Subcutaneous adipose tissue (tissue), 4 donors: ENCODE results near the gene CTTN. TPM values are rescaled to one million over a fixed set of nuclear protein-coding genes. Genes with fewer than 3 reads are reported as not detected.

Source experiments
- total RNA-seq, 4 donors: library from RNA; depleted of rRNA; stranded (reverse); fragments of >200 nt; gene quantifications; one replicate each; pipeline ENCODE4 v1.1.0, GENCODE V29; 2016
- TF ChIP-seq, protein P1 (sequence below): fragments of 450-650 bp; IDR thresholded peaks from one replicate; pipeline ENCODE4 v1.5.1; 2016; ENCODE audit warnings: low read depth, mild to moderate bottlenecking, control low read depth, antibody characterized with exemption, moderate library complexity

CTTN gene
- total RNA-seq, 4 donors from 2014 or later, result 170 to 264 (median 181) TPM

DNA sequence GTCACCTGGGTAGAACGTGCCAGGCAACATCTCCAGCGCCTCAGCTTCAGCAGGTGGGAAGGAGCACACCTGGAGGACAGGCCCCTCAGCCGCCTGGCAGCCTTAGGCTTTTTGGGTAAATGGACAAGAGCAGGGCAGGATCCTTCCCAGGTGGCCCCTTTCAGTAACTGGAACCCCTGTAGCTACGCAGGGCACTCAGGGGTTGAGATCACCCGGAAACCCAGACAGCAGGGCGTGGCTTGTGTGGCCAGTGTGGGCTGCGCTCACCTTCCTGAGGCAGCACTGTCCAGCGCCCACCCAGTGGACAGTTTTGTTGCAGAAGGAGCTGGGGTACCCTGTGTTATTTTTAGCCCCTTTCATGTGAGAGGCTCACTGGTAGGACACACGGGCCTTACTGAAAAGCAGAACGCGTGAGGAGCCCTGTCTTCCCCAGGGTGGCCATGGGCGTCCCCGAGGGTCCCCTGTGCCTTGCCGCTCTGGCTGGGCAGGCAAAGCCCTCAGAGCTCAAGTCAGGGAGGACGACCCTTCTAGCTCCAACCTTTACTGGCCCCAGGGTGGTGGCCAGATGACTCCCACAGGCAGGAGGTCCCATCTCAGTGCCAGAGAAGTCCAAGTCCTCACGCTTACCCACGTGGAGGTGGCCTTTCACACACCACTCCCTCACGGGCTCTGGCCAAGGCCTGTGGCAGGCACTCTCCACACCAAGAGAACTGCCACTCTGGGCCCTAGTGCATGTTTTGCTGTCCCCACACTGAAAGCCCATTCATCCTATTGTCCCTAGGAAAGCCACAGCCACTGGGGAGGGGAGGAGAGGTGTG lies 75.8 kb downstream of the CTTN start:
- TF ChIP-seq, protein P1, sequence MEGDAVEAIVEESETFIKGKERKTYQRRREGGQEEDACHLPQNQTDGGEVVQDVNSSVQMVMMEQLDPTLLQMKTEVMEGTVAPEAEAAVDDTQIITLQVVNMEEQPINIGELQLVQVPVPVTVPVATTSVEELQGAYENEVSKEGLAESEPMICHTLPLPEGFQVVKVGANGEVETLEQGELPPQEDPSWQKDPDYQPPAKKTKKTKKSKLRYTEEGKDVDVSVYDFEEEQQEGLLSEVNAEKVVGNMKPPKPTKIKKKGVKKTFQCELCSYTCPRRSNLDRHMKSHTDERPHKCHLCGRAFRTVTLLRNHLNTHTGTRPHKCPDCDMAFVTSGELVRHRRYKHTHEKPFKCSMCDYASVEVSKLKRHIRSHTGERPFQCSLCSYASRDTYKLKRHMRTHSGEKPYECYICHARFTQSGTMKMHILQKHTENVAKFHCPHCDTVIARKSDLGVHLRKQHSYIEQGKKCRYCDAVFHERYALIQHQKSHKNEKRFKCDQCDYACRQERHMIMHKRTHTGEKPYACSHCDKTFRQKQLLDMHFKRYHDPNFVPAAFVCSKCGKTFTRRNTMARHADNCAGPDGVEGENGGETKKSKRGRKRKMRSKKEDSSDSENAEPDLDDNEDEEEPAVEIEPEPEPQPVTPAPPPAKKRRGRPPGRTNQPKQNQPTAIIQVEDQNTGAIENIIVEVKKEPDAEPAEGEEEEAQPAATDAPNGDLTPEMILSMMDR, result no peak

DNA sequence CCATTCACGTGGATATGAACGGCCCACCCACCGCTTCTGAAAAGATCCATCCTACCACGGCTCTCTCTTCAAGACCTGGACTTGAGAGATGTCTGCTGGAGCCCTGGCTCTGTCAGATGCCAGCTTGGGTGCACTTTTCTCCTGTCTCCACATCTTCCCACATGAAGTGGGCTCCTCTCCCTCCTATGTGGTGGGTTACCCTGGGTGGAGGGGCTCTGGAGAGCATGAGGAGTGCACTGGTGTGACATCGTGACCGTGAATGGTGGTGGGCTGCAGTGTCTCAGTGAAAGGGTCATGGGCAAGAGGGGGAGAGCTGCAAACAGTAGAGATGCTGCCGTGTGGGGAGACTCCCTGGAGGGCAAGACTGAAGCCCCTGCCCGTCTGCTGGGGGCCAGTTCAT lies 76.4 kb downstream of the CTTN start:
- TF ChIP-seq, protein P1, result no peak

DNA sequence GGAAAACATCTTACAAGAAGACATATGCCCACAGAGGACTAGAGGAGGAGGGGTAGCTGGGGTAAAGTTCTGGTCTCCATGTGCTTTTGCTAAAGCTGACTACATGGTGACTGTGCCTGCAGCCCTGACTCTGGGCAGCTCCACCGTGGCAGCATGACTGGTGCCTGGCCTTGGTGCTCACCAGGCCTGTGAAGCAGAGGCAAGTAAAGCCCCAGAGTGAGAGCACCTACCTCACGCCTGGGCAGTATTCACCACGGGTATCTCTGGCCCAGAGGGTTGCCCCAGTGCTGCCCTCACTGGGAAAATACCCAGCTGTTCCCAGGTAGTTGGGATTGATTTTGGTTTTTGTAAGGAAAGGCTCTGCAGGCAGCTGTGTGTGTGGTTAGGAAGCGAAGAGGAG lies 78.3 kb downstream of the CTTN start:
- TF ChIP-seq, protein P1, result no peak

DNA sequence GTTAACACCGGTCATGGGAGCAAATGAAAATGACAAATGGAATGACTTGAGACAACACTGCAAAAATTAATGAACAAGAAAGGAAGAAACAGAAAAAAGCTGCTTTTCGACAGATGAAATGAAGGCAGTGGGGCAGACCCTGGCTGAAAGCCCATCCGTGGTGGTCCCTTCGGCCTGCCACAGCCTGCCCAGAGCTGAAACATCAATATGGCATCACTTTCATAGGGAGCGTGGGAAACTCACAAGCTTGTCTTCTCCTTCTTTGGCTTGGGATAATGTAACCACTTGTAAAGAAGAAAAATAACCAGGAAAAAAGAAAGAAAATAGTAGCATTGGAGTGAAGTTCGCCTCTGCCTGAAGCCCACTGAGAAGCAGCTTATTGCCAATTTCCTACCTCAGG lies 78.8 kb downstream of the CTTN start:
- TF ChIP-seq, protein P1, result no peak

DNA sequence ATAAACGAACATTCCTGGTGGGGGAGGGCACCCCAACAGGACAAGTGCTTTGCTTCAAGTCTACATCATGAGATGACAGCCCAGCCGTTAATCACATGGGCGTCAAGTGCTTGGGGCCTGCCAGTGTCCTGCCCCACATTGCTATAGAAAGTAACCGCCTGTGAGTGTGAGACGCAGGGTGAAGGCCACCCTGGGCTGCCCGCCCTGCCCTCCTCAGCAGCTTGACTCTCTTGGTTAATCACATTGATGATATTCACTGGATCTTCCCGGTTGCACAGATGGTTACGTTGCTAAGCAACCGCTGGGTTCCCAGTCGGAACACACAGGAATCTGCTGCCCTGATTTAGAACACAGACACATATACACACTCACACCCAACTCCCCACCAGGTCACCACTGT lies 79.3 kb downstream of the CTTN start:
- TF ChIP-seq, protein P1, result no peak

DNA sequence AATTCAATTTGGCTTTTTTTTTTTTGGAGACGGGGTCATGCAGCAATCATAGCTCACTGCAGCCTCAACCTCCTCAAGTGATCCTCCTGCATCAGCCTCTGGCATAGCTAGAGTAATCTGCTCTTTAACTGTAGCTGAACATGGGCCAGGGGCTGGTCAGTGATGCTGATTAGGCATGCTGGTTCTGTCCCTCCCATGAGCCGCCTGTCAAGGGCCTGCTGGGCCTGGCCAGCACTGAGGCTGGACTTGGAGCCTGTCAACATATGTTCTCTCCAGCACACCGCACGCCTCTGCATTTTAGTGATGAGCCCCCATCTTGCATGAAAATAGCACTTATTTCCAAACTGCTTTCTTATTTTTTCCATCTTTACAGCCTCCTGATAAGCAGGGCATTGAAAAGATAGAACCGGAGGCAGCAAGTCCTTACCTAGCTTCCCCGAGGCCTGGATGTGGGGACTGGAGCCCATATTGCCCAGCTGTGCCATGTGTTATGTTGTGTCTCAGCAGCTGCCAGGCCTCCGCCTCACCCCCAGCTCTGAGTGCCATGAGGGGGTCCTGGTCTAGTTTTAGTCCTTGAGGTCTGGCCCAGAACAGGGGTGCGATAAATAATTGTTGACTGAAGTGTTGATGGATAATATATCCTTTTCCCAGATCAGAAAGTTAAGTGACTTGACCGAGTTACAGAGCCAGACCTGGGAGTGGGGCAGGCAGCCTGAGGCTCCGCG lies 80.0 kb downstream of the CTTN start:
- TF ChIP-seq, protein P1, result no peak

DNA sequence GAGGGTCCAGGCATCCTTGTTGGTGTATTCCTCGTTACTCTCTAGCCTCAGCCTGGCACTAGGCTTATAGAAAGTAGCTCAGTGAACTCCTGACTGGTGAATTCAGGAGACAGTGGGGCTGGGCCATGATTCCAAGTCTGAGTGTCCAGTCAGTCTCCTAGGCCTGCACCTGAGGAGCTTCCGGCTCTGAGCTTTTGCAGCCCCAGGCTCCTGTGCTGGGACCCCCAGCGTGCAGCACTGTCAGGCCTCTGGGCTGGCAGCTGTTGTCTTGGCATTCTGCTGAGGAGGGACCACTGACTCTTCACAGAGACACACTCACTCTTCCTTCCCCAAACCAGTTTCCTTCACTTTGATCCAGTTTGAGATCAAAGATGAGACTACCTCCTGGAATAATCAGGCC lies 82.4 kb downstream of the CTTN start:
- TF ChIP-seq, protein P1, result no peak
